ENCODE results near the gene TLR9.

Gene TLR9

DNA sequence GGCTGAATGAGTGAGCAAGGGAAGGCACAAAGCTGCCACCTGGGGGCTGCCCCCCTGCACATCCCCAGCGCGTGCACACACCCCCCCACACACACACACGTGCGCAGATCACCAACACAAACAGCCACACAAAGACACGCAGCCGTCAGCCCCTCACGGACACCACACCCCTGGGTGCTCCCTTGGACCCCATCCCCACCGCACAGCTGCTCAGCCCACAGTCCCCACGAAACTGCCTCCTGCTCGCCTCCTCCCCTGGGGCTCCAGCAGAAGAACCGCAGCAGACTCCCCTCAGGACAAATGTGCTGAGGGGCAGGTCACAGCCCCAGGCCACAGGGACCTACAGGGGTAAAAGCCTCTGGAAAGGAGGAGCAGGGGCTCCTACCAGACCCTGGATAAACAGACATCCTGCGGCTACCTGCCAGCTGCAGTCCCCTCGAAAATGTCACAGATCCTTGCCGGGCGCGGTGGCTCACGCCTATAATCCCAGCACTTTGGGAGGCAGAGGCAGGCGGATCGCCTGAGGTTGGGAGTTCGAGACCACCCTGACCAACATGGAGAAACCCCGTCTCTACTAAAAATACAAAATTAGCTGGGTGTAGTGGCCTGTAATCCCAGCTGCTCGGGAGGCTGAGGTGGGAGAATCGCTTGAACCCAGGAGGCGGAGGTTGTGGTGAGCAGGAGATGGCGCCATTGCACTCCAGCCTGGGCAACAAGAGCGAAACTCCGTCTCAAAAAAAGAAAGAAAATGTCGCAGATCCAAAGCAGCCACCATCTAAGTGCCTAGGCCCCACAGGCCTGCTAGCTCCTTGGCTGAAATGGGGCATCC, 7.0 kb upstream of the TLR9 start:
- Histone ChIP-seq H3K4me1 (ENCODE audit: control insufficient read depth, insufficient read depth, low read length, poor library complexity, severe bottlenecking) (peaks cover 35% of the 10 kb centered on the region), H3K9me3 (ENCODE audit: control insufficient read depth, low read length) (no peaks in the 10 kb centered on the region), H3K27ac (ENCODE audit: insufficient read depth, low read length, poor library complexity, severe bottlenecking) (peak overlapping the region; percentile 42), H3K27me3 (replicated peaks; ENCODE audit: control insufficient read depth, insufficient read depth, low read length, poor library complexity, severe bottlenecking) (no peaks in the 10 kb centered on the region), H3K4me3 (ENCODE audit: insufficient read depth, low read depth, low read length, poor library complexity, severe bottlenecking) (no peak overlapping the region), H3K36me3 (ENCODE audit: control insufficient read depth, insufficient read depth, low read length) (peaks cover 53% of the 10 kb centered on the region)
- no peak for DNase-seq

DNA sequence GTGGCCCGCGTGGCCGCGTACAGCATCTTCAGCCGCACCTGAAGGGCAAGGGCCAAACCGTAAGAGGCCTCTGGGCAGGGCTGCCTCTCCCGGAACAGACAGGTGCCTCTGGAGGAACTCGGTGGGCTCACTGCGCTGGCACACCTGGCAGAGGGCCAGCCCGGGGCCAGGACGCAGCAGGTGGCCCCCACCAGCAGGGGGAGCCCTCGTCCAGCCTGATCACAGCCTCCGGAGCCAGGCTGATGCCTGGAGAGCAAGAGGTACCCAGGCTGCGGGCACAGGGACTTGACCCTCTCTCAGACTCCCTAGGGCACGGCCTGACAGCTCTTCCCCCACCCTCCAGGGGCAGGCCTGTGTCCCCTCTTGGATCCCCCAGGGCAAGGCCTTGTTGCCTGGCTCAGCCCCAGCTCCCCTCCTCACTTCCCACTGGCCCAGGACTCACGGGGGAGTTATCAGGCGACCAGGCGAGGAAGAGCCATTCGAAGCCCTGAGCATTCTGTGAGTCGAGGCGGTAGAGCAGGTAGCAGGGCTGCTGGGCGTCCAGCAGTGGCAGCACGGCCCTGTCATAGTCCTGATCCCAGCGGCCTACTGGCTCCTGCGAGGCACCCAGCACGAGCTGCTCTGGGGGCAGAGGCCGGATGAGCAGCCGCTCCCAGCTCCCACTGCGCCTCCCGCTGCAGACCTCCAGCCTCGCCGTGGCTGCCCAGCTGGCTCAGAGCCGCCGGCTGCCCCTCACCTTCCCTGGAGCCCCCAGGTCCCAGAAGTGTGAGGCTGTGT, 6.2 kb upstream of the TLR9 start:
- DNase-seq = peak; percentile 71 to 85 (median 83)
- Histone ChIP-seq H3K27me3 (replicated peaks; ENCODE audit: control insufficient read depth, insufficient read depth, low read length, poor library complexity, severe bottlenecking) (no peaks in the 10 kb centered on the region), H3K9me3 (ENCODE audit: control insufficient read depth, low read length) (no peaks in the 10 kb centered on the region), H3K36me3 (ENCODE audit: control insufficient read depth, insufficient read depth, low read length) (peaks cover 54% of the 10 kb centered on the region), H3K4me1 (ENCODE audit: control insufficient read depth, insufficient read depth, low read length, poor library complexity, severe bottlenecking) (peaks cover 28% of the 10 kb centered on the region), H3K4me3 (ENCODE audit: insufficient read depth, low read depth, low read length, poor library complexity, severe bottlenecking) (no peak overlapping the region), H3K27ac (ENCODE audit: insufficient read depth, low read length, poor library complexity, severe bottlenecking) (peak overlapping the region; percentile 5)

DNA sequence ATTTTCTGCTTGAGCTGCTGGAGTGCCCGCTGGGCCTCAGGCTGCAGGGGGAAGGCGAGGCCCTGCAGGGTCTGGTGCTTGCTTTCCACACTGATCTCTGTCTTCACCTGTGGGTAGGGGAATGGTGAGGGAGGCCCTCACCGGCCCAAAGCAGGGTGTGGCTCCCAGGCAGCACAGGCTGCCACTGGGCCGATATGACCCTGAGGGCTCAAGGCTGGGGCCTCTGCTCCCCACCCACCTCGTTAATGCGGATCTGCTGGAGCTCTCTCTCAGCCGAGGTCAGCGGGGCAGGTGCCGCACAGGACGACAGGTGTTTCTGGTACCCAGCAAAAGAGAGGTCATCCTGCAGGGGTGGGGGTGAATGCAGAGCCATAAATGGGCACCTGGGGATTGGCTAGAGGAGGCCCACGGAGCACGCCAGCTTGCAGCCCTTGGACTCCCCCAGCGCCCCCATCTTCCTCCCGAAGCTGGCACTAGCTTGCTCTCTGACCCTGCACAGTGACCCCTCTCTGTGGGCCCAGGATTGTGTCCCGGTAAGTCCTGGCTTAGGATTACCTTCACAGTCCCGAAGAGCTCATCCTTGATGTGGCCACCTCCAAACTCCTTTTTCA, 5.5 kb upstream of the TLR9 start:
- peaks cover 54% of the 10 kb centered on the region for H3K36me3 ChIP-seq (ENCODE audit: control insufficient read depth, insufficient read depth, low read length)
- H3K4me3 ChIP-seq (ENCODE audit: insufficient read depth, low read depth, low read length, poor library complexity, severe bottlenecking) = no peak overlapping the region
- no peaks in the 10 kb centered on the region for H3K9me3 ChIP-seq (ENCODE audit: control insufficient read depth, low read length)
- no peaks in the 10 kb centered on the region for H3K27me3 ChIP-seq (replicated peaks; ENCODE audit: control insufficient read depth, insufficient read depth, low read length, poor library complexity, severe bottlenecking)
- H3K4me1 ChIP-seq (ENCODE audit: control insufficient read depth, insufficient read depth, low read length, poor library complexity, severe bottlenecking) = peaks cover 30% of the 10 kb centered on the region
- H3K27ac ChIP-seq (ENCODE audit: insufficient read depth, low read length, poor library complexity, severe bottlenecking) = no peak overlapping the region
- no peak for DNase-seq

DNA sequence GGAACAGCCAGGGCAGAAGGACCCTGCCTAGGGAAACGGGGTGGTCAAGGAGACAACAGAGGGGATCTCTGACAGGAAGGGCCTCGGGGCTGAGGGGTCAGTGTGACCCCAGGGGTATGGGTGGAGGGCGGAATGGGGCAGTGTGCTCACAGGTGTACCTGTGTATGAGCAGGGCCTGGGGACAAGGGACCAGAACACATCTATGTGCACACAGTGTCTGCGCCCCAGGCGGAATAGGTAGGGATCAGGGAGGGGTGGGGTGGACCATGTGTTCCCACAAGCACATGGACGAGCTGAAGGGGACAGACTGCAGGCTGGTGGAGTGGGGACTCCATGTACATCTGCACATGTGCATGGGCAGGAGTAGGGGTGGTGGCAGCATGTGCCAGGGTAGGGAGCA, 5.0 kb upstream of the TLR9 start:
- Histone ChIP-seq H3K27me3 (replicated peaks; ENCODE audit: control insufficient read depth, insufficient read depth, low read length, poor library complexity, severe bottlenecking) (no peaks in the 10 kb centered on the region), H3K36me3 (ENCODE audit: control insufficient read depth, insufficient read depth, low read length) (peaks cover 54% of the 10 kb centered on the region), H3K4me1 (ENCODE audit: control insufficient read depth, insufficient read depth, low read length, poor library complexity, severe bottlenecking) (peaks cover 31% of the 10 kb centered on the region), H3K9me3 (ENCODE audit: control insufficient read depth, low read length) (no peaks in the 10 kb centered on the region), H3K4me3 (ENCODE audit: insufficient read depth, low read depth, low read length, poor library complexity, severe bottlenecking) (no peak overlapping the region), H3K27ac (ENCODE audit: insufficient read depth, low read length, poor library complexity, severe bottlenecking) (no peak overlapping the region)
- DNase-seq = no peak

DNA sequence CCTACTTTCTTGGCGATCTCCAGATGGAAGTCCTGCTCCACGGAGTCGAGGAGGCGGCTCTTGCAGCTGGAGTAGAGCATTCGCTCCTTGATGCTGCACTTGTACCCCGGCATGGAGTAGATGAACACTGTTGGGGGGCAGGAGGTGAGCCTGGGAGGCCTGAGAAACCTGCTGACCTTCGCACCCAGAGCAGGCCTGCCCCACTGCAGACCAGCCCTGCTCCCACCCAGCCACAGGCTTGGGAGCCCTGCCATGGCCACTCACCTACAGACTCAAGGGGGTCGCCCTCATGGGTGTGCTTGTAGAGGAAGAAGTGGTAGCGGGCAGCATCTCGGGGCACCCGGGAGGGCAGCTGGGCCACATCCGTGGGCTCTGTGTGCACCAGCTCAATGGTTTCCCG, 4.2 kb upstream of the TLR9 start:
- no peak for DNase-seq
- Histone ChIP-seq H3K27me3 (replicated peaks; ENCODE audit: control insufficient read depth, insufficient read depth, low read length, poor library complexity, severe bottlenecking) (no peaks in the 10 kb centered on the region), H3K27ac (ENCODE audit: insufficient read depth, low read length, poor library complexity, severe bottlenecking) (no peak overlapping the region), H3K4me1 (ENCODE audit: control insufficient read depth, insufficient read depth, low read length, poor library complexity, severe bottlenecking) (peaks cover 33% of the 10 kb centered on the region), H3K36me3 (ENCODE audit: control insufficient read depth, insufficient read depth, low read length) (peaks cover 49% of the 10 kb centered on the region), H3K4me3 (ENCODE audit: insufficient read depth, low read depth, low read length, poor library complexity, severe bottlenecking) (no peak overlapping the region), H3K9me3 (ENCODE audit: control insufficient read depth, low read length) (no peaks in the 10 kb centered on the region)

DNA sequence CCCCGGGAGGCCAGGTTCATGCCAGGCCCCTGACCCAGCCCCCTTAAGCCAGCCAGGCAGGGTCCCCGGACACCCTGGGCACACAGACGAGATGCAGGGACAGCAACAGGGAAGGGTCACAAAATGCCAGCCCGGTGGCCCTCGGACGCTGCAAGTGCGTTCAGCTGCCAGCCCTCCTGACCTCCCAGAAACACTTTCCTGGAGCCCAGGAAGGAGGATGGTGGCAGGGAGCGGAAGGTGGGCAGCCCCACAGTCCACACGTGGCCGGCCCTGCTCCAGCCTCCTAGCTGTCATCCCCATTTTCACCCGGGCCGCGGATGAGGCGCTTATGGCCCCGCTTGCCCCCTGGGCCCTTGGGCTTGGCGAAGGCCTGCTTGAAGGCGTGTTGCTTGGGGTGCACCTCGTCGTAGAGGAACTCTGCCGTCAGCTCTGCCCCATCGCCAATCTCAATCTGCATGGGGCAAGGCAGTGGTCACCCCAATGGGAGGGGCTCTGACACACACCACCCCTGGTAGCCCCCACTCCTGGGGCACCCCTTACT, 3.4 kb upstream of the TLR9 start:
- Histone ChIP-seq H3K9me3 (ENCODE audit: control insufficient read depth, low read length) (no peaks in the 10 kb centered on the region), H3K4me1 (ENCODE audit: control insufficient read depth, insufficient read depth, low read length, poor library complexity, severe bottlenecking) (peaks cover 41% of the 10 kb centered on the region), H3K27me3 (replicated peaks; ENCODE audit: control insufficient read depth, insufficient read depth, low read length, poor library complexity, severe bottlenecking) (no peaks in the 10 kb centered on the region), H3K36me3 (ENCODE audit: control insufficient read depth, insufficient read depth, low read length) (peaks cover 41% of the 10 kb centered on the region), H3K27ac (ENCODE audit: insufficient read depth, low read length, poor library complexity, severe bottlenecking) (no peak overlapping the region), H3K4me3 (ENCODE audit: insufficient read depth, low read depth, low read length, poor library complexity, severe bottlenecking) (no peak overlapping the region)
- DNase-seq = no peak

DNA sequence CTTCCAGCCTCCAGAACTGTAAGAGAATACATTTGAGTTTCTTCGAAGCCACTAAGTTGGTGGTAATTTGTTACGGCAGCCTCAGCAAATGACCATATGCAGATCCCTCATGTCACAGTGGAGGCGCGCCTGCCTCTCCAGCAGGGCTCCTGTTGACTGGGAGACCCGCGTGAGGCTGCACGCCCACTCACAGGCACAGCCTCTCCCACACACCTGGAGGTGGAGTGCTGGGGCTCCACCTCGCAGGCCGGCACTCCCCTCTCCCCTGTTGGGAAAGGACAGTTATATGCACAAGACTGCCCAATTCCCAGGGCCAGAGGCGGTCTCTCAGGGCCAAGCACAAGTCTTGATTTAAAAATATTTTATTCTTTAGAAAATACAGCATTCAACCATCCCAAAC, 2.8 kb upstream of the TLR9 start:
- no peak for DNase-seq
- peaks cover 46% of the 10 kb centered on the region for H3K4me1 ChIP-seq (ENCODE audit: control insufficient read depth, insufficient read depth, low read length, poor library complexity, severe bottlenecking)
- no peak overlapping the region for H3K4me3 ChIP-seq (ENCODE audit: insufficient read depth, low read depth, low read length, poor library complexity, severe bottlenecking)
- H3K9me3 ChIP-seq (ENCODE audit: control insufficient read depth, low read length) = no peaks in the 10 kb centered on the region
- H3K27me3 ChIP-seq (replicated peaks; ENCODE audit: control insufficient read depth, insufficient read depth, low read length, poor library complexity, severe bottlenecking) = no peaks in the 10 kb centered on the region
- peaks cover 40% of the 10 kb centered on the region for H3K36me3 ChIP-seq (ENCODE audit: control insufficient read depth, insufficient read depth, low read length)
- no peak overlapping the region for H3K27ac ChIP-seq (ENCODE audit: insufficient read depth, low read length, poor library complexity, severe bottlenecking)

DNA sequence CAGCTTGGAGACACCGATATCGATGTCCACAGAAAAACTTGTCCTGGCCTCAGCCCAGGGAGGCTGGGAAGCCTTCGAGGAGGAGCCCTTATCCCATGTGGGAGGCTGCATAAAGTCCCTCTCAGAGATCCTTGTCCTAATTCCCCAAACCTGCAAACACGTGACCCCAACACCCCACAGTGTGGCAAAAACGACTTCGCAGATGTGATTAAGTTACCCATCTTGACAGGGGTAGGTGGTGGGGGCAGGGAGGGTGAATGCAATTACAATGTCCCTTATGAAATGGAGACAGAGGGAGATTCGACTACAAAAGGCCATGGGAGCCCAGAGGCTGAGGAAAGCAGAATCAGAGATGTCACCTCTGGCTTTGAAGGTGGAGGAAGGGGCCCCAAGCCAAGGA, 2.3 kb upstream of the TLR9 start:
- no peak overlapping the region for H3K4me3 ChIP-seq (ENCODE audit: insufficient read depth, low read depth, low read length, poor library complexity, severe bottlenecking)
- no peak overlapping the region for H3K27ac ChIP-seq (ENCODE audit: insufficient read depth, low read length, poor library complexity, severe bottlenecking)
- H3K4me1 ChIP-seq (ENCODE audit: control insufficient read depth, insufficient read depth, low read length, poor library complexity, severe bottlenecking) = peaks cover 45% of the 10 kb centered on the region
- H3K36me3 ChIP-seq (ENCODE audit: control insufficient read depth, insufficient read depth, low read length) = peaks cover 40% of the 10 kb centered on the region
- H3K9me3 ChIP-seq (ENCODE audit: control insufficient read depth, low read length) = no peaks in the 10 kb centered on the region
- H3K27me3 ChIP-seq (replicated peaks; ENCODE audit: control insufficient read depth, insufficient read depth, low read length, poor library complexity, severe bottlenecking) = no peaks in the 10 kb centered on the region
- no peak for DNase-seq

DNA sequence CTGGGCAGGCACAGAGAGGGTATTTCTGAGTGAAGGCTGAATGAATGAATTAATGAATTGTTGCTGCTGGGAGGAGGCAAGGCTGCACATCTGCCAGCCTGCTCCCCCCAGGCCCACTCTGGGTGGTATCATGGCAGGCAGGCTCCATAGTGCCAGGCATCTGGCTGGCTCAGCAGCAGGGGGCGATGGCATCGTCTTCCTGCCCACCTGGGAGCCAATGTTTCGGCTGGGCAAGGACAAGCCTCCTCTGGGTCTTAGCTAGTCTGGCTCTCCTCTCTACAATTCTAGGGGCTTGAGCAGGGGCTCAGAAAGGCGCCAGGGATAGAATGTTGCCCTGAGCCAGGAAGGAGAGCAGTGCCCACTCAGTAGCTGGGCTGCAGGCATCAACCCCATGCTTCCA, 1.7 kb upstream of the TLR9 start:
- peak overlapping the region; percentile 18 for H3K27ac ChIP-seq (ENCODE audit: insufficient read depth, low read length, poor library complexity, severe bottlenecking)
- DNase-seq = no peak
- H3K36me3 ChIP-seq (ENCODE audit: control insufficient read depth, insufficient read depth, low read length) = peaks cover 40% of the 10 kb centered on the region
- no peaks in the 10 kb centered on the region for H3K9me3 ChIP-seq (ENCODE audit: control insufficient read depth, low read length)
- H3K27me3 ChIP-seq (replicated peaks; ENCODE audit: control insufficient read depth, insufficient read depth, low read length, poor library complexity, severe bottlenecking) = no peaks in the 10 kb centered on the region
- peaks cover 51% of the 10 kb centered on the region for H3K4me1 ChIP-seq (ENCODE audit: control insufficient read depth, insufficient read depth, low read length, poor library complexity, severe bottlenecking)
- H3K4me3 ChIP-seq (ENCODE audit: insufficient read depth, low read depth, low read length, poor library complexity, severe bottlenecking) = no peak overlapping the region

All from effector memory CD4-positive, alpha-beta T cell (primary cell).